GM06990 (cell line): ENCODE results near the gene MFSD12.

Experiments
- DNase-seq: peaks from one replicate; pipeline ENCODE4 v3.0.0-alpha.2; 2011; ENCODE audit not compliant: insufficient read length; ENCODE audit errors: extremely low read depth
- H3K27me3 ChIP-seq: replicated peaks from 2 replicates; pipeline ENCODE4 v1.6.0; 2011; ENCODE audit warnings: low read length; ENCODE audit not compliant: control insufficient read depth, insufficient read depth
- H3K36me3 ChIP-seq: 2 replicates; pipeline ENCODE4 v1.5.1; 2011; ENCODE audit warnings: low read length; ENCODE audit not compliant: control insufficient read depth, insufficient read depth
- H3K4me3 ChIP-seq: replicated peaks from 2 replicates; pipeline ENCODE4 v1.5.1; 2011; ENCODE audit warnings: low read depth, mild to moderate bottlenecking, control low read depth, low read length
- CTCF ChIP-seq: IDR thresholded peaks from 2 replicates; pipeline ENCODE4 v1.5.1; 2011; ENCODE audit warnings: low read length, control low read depth, mild to moderate bottlenecking, inconsistent platforms; ENCODE audit not compliant: insufficient read depth, poor library complexity, severe bottlenecking

The MFSD12 gene

GRCh38 chr19:3604987-3605343, 47.6 kb upstream of the MFSD12 start:
- no peak overlapping the region for H3K4me3 ChIP-seq

GRCh38 chr19:3604227-3604986, 47.0 kb upstream of the MFSD12 start:
- TF ChIP-seq CTCF: no peak
- Histone ChIP-seq H3K4me3 (no peak overlapping the region), H3K36me3 (no peaks in the 10 kb centered on the region), H3K27me3 (no peaks in the 10 kb centered on the region)
- no peak for DNase-seq

More at GRCh38 chr19:3604987-3605343, 47.6 kb upstream of the MFSD12 start:
- Histone ChIP-seq H3K27me3 (no peaks in the 10 kb centered on the region), H3K36me3 (no peaks in the 10 kb centered on the region)
- DNase-seq: no peak
- no peak for TF ChIP-seq CTCF

DNA sequence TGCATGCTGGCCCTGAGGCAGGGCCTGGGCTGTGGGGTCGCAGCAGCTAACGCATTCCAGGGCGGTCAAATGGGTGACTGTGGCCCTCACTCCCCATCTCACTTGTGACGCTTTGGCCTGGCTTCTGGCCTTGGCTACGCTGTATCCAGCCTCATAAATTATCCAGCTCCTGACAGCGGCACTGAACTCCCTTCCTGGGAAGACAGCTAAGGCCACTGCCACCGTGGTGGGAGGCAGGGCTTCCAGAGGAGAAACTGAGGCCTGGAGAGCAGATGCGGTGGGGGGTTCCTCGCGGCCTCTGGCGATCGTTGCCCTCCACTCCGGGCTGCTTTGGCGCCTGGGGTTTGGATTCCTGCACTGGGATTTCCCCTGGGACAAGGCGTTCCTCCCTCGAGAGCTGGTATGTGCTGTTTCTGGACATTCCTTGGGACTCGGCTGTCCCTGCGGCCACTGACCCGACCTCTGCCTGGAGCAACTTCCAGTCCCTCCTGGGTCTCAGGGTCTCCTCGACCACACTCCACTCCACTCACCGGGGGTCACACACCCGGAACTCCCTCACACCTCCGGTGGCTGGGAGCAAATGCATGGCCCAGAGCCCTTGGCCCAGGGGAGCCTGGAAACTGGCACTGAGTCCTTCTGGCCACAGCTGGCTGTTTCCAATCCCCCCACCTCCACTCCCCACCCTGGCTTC, 45.9 kb upstream of the MFSD12 start:
- H3K4me3 ChIP-seq: no peak overlapping the region
- no peak for TF ChIP-seq CTCF
- DNase-seq: no peak

DNA sequence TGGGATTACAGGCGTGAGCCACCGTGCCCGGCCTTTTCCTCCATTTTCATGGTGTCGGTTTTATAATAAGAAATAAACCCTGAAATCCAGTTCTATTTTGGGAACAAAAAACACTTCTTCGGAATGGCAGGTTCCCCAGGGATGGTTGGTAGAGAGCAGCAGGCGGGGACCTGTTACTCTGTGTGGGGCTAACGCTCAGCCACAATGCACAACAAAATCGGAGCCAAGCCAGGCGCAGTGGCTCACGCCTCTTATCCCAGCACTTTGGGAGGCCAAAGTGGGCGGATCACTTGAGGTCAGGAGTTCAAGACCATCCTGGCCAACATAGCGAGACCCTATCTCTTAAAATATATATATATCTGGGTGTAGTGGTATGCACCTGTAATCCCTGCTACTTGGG, 43.6 kb upstream of the MFSD12 start:
- TF ChIP-seq CTCF: no peak
- Histone ChIP-seq H3K4me3 (no peak overlapping the region), H3K36me3 (no peaks in the 10 kb centered on the region), H3K27me3 (no peaks in the 10 kb centered on the region)
- DNase-seq: no peak

More for the DNA sequence above, 45.9 kb upstream of the MFSD12 start:
- H3K27me3 ChIP-seq: no peaks in the 10 kb centered on the region
- no peaks in the 10 kb centered on the region for H3K36me3 ChIP-seq

- no peaks in the 10 kb centered on the region for H3K36me3 ChIP-seq
- H3K4me3 ChIP-seq: no peak overlapping the region
- no peak for DNase-seq
- no peaks in the 10 kb centered on the region for H3K27me3 ChIP-seq
- no peak for TF ChIP-seq CTCF
These were observed 42.4 kb upstream of the MFSD12 start for GRCh38 chr19:3599776-3600187.
